HG02588 (cell line): ENCODE data around the gene CTNNA3.

ENCODE experiments used
- ATAC-seq: cut with Tn5 transposase; IDR thresholded peaks from one replicate; pipeline ENCODE4 v1.9.1; 2021; ENCODE audit warnings: mild to moderate bottlenecking, moderate library complexity; ENCODE audit not compliant: unreplicated experiment

Gene CTNNA3

DNA sequence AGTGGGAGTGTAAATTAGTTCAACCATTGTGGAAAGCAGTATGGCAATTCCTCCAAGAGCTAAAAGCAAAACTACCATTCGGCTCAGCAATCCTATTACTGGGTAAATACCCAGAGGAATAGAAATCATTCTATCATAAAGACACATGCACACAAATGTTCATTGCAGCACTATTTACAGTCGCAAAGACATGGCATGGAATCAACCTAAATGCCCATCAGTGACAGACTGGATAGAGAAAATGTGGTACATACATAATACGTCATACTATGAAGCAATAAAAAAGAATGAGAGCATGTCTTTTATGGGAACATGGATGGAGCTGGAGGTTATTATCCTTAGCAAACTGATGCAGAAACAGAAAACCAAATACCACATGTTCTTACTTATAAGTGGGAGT is 1646.7 kb downstream of the CTNNA3 start:
- ATAC-seq = no peak

DNA sequence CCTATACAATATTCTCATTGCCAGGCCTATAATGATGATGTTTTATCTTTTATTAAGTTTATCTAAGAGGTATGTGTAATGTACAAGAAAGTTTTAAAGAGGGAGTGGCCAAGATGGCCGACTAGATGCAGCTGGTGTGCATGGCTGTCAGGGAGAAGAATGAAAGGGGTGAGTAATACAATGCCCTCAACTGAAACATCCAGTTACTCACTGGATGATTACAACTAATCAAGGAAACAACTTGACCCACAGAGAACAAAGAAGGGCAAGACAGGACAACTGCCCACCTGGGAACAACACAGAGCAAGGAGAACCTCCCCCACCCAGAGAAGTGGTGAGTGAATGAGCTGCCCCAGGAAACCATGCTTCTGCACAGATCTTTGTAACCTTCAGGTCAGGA is 1650.1 kb downstream of the CTNNA3 start:
- no peak for ATAC-seq

DNA sequence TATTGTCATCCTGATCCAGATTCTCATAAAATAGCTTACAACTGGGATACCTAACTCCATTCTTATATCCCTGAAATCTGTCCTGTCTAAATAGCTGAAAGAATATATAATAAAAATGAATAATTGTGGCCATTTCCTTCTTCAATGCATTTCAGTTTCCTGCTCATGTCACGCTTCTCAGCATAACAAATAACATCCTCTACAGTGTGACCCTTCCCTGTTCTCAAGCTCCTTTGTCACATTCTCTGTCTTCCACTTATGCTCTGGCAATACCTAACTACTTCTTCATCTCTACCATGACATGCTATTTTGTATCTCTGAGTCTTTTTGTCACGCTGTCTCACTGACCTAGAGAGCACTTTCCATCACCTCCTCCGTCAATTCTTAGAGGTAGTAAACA is 1654.2 kb downstream of the CTNNA3 start:
- no peak for ATAC-seq

DNA sequence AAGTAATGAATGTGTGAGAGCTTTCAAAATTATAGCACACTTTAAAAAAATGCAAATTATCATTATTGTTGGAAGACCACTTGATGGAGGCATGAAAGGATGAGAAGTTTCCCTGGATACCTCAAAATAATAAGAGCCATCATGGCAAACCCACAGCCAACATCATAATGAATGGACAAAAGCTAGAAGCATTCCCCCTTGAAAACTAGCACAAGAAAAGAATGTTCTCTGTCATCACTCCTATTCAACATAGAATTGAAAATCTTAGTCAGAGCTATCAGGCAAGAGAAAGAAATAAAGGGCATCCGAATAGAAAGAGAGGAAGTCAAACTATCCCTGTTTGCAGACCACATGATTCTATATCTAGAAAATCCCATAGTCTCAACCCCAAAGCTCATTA is 1657.4 kb downstream of the CTNNA3 start:
- ATAC-seq = no peak

DNA sequence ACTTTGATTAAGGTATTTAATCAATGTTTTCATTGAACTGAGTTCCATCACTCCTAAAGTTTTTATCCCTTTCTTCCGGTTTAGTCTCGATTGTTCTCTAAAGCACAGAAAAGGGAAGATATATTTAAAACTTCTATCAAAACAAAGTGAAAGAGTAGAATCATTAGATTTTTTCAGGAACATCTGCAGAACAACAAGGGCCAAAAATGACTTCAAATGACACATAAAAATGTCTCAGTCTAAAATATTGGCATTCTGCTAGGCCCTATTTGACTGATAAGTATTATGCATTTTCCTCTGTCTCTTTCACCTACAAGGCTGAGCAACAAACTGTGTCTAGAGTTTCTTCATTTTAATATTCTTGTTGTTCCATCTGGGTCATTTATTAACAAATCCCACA is 1669.7 kb downstream of the CTNNA3 start:
- no peak for ATAC-seq

DNA sequence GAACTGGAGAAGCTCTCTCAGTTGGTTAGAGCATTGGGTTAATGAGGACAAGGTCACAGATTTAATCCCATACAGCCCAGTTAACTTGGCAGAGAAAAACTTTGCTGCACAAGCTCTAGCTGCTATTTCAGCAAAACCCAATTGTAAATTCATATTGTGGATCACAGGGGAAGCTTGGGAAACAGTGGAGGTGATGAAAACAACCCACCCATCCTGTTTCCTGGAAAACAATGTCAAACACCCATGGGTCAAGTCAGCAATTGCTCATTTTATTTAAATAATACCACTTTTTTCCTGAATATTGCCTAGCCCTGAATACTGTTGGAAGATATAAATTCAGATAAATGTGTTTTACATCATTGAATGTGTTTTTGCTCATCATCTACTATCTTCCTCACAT is 1670.8 kb downstream of the CTNNA3 start:
- ATAC-seq = no peak

DNA sequence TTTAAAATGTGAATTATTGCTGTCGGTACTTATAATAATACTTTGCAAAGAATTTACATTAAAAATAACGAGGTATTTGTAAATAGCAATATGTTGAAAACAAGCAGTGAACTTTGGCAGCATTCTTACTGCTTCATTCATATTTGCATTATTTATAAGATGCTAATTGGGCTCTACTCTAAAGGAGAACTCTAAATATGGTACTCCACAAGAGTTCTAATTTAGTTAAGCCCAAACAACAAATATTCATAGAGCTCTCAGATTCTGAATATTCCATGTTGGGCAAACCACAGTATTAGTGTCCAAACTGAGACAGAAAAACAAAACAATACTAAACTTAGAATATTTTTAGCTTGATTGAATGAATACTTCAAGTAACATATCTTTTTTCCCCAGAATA is 1674.6 kb downstream of the CTNNA3 start:
- no peak for ATAC-seq

DNA sequence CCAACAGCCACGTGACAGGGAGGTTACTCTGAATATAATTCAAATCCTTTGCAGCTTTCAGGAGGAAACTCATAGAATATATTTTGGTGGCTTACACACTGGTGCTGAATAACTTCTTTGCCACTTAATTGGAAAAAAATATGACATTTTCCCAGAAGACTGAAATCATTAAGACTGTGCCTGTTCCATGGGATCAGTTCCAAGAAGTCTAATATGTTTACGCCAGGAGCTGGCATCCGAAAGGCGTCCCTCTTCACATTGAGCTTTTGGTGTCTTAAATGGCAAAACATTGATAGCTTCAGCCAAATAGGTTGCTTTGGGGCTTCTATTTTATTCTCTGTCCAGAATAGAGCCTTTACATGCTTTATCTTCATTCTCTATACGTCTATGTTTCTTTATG is 1687.8 kb downstream of the CTNNA3 start:
- ATAC-seq = no peak

DNA sequence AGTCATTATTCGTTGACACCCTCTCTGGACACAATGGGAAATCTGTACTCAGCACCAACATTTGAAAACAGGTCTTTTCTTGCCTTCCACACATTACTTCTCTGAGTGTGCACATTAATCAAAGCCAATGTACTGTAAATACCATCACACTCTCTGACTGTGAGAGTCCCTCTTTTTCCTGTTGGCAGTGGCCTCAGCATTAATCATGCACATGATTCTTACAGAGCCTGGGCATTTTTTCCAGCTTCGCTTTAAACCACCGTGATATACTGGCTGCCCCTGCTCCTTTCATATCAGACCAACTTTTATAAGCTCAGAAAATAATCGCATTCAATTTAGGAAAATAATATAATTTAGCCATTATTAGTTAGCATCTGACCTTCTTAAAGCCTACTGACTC is 1689.6 kb downstream of the CTNNA3 start:
- no peak for ATAC-seq

DNA sequence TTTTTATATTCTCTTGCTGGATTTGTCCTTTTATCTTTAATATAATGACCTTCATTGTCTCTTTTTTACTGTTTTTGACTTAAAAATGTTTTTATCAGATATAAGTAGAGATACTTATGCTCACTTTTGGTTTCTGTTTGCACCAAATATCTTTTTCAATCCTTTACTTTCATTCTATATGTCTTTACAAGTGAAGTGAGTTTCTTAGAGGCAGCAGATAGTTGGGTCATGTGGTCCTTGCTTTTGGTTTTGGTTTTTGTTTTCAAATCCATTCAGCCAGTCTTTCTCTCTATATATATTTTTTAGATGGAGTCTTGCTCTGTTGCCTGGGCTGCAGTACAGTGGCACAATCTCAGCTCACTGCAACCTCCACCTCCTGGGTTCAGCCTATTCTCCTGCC is 1702.5 kb downstream of the CTNNA3 start:
- ATAC-seq = no peak

DNA sequence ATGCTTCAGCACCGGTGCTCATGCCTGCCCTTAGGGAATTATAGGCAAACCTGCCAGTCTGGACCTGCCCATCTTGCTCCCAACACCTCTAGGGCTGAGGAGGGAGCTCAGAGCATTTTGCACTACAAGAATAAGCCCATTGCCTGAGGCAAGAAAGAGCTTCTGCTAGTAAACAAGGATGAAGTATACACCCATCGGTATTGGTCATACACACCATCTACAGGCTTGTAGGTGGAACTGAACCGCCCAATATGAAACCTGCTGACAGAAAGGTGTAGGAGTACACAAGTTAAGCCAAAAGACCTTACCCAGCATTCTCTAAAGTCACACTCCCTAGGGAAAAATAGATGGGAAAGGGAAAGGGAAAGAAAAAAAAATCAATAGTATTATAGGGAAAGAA is 1727.1 kb downstream of the CTNNA3 start:
- ATAC-seq = no peak

DNA sequence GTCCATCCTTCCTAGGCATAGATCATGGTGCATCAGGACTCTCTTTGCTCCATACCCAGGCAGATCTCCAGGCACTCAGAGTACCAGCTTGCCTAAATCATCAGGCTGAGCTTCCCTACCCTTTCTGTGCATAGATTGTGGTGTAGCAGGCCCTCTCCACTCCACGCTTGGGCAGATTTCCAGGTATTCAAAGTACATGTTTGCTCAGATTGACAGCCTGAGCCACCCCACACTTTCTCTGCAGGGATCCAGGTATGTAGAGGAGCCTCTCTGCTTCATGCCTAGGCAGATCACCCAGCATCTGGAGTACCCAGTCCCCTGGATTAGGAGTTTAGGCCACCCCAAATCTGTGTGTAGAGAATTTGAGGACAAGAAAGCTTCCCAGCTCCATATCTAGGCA is 1727.6 kb downstream of the CTNNA3 start:
- ATAC-seq = no peak

DNA sequence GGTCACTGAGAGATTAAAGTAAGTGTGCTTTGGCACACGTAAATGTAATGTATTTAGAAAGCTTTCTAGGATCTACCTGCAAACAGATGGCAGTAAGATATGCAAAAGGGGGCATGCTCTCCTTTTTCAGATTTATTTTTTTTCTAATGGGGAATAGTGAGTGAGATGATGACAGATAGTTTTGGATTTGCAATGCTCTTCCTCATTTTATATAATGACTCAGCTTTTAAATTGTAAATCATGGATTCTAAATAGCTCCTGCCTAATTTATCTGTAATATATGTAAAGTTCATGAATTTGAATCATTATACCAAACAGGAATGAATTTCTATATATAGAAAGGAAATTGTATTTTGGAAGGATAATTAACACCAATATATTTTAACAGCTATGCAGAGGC is 1731.8 kb downstream of the CTNNA3 start:
- ATAC-seq = no peak

DNA sequence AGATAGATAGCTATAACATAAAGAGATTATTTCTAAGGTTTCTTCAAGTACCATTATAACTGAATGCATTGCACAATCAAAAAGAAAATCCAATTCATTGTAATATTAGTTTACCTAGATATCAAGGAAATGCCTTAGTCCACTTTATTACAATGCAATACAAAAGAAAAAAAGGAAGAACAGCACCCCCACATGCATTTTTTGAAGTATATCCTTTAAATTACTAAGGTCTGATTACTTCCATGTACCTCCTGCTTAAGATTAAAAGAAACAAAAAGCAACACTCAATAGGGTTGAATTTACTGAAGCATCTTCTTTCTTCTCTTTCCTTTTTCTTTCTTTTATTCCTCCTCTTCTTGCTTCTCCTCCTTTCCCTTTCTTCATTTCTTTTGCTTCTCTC is 1743.9 kb downstream of the CTNNA3 start:
- no peak for ATAC-seq

DNA sequence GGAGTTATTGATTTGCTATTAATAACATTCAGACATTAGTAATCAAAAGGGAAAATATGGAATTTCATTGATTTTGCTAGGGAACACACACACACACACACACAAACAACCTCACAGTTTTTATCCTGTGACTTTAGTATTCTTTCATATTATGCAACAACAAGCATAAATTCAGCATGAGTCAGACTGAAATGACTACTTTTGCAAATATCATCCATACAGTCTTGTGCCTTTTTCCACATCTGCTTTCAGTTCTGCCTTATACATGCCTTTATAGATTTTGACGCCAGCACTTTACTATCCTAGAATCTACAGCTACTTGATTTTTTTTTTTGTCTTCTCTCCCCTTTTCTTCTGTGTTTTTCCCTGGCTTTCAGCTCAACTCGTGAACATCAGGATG is 1745.9 kb downstream of the CTNNA3 start:
- ATAC-seq = no peak

DNA sequence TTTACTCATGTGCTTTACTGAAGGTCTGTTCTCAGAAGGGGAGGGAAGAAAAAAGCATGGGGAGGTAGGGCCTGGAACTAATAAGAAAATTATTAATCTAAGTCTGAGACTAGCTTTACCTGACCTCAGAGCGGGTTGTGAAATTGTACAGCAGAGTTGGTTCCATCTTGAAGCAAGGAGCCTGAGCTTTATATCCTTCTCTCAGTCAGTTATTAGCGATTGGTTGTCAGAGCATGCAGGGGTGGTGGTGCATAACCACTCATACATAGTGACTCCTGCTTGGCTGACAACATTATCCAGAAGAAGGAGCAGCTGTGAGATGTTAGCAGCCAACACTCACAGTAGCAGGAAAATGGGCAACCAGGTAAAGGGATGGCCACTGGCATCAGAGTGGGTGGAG is 1746.5 kb downstream of the CTNNA3 start:
- ATAC-seq = no peak

DNA sequence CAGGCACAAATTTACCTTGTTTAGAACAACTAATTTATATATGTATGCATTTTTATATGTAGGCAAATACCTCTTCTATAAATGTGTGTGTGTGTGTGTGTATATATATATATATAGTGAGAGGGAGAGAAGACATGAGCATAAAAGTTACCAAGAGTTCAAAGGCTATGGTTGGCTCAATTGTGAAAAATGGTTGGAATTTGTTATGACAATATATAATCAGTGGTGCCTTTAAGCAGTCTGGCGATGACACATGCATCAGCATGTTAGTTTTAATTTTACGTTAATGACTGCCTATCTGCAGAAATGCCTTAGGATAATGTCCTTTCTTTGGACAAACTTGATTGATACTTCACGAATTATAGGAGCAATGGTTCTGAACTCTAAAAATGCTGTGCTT is 1750.9 kb downstream of the CTNNA3 start:
- no peak for ATAC-seq

DNA sequence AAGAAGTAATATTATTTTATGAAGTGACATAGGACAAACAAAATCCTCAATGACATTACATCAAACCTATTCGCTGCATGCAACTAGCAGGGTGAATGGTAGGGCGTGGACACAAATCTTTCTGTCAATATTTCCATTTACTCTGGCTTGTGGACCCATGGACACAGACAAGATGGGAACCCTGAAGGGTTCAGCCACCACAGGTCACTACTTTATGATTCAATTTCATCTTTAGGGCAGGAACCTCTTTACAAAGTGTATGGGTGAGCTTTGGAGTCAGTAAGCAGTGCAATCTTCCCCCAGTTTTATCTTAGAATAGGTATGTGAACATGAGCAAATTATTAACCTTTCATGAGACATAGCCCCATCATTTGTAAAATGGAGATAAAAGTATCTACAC is 1752.5 kb downstream of the CTNNA3 start:
- no peak for ATAC-seq

DNA sequence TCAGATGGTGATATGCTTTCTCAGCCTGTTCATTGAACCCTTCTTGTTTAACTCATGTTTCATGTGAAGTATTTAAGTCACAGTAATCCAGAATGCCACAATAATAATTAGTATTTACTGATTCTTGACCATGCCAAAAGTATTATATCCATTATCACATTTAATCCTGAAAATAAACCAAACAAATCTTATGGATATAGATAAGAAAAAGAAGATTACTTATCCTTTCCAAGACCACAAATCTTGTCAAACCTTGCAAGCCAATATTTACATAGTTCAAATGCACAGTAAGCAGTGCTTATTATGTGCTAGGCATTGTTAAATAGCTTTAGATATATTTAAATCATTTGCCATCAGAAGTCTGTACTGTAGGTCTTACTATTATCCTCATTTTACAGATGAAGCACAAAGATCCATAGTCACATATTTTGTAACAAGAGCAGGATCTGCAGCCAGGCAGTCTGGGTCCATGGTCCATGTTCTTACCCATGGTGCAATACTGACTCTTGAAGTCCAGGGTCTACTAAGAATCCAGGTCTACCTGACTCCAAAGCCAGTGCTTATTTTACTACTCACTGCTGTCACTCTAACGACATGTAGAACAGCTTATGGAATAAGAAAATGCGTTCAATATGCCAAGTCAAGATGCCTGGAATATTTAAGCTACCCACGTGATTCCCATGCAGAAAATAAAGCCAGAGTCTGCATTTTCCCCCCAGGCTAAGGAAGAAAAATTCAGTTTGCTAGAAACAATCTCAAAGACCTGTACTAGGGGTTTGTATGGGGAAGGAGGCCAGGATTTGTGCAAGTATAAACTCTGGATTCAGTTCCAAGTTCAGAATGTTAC is 1755.0 kb downstream of the CTNNA3 start:
- ATAC-seq = no peak

DNA sequence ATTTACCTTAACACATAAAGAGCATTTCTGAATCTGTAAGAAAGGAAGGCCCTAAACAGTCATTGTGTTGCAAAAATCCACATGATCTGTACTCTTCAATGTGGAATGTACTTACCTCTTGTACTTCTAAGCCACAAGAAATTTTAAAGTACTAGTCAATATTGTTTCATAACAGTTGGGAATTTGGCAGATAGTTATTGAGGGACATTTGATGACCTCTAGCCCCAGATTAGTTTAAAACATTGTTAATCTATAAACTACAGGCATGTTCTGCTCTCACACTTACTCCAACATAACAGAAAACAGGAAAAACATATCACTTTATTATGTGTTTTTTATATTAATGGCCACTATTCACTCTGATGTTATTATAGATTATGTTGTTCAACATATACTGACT is 1755.9 kb downstream of the CTNNA3 start:
- ATAC-seq = no peak

DNA sequence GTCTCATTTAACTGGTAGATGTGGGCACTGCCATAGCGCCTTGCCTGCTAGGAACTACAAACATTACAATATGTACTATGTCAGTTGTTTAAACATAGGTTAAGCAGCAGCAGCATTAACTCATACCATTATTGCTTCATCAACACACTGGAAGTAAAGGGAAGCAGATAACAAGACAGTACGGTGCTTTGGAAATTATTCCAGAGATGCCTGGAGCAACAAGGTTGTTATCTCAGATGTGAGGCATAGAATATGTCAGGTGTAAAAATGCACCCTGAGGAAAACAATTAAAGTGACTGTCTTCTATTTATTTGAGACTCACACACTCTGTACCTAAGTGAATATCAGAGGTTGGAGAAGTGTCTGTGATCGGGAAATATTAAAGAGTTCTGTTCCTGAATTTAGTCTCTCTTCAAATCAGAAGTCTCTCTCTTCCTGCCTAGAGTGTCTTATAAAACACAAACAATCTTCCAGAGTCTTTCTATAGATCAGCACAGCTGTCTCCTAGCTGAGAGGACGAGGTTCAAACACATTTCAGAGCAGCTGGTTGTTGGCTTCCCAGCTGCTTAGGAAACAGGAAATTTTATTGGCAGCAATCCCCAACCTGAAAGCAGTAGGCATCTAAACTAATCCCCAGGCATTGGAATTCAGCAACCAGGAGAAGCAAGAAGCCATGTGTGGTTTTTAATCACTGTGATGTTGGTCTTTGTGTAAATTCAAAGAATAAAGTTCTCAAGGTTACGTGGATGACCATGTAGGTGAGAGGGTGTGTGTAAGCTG is 1764.5 kb downstream of the CTNNA3 start:
- no peak for ATAC-seq

DNA sequence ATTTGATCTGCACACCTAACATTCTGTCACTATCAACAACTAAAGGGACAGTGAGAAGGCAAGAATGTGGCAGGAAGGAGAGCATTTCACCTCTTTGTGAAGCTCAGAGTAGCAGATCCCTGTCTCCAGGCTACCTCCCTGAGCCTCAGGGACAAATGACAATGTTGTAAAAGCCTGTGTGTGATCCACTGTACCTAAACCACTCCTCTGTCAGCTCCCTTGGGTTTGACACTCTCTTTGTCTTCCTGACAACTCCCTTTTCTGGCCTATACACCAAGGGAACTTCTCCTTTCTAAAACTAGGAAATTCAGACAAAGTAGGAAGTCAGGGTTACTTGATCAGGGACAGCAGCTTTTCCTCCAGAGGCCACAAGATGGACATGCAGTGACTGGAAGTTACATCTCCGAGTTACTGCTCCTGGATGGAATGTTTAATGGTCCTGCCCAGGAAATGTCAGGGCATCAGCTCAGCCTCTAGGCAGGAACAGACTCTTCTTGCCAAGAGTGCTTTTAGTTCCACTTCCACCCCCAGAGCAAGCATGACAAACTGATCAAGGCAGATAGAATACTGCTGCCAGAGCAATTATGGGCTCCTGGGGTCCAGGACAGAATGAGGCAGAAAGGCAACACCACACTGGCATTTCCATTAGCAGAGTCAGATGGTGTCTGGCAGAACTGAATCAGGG is 1784.7 kb downstream of the CTNNA3 start:
- ATAC-seq = no peak
